ENCODE results near the gene ZCCHC17.

DNA sequence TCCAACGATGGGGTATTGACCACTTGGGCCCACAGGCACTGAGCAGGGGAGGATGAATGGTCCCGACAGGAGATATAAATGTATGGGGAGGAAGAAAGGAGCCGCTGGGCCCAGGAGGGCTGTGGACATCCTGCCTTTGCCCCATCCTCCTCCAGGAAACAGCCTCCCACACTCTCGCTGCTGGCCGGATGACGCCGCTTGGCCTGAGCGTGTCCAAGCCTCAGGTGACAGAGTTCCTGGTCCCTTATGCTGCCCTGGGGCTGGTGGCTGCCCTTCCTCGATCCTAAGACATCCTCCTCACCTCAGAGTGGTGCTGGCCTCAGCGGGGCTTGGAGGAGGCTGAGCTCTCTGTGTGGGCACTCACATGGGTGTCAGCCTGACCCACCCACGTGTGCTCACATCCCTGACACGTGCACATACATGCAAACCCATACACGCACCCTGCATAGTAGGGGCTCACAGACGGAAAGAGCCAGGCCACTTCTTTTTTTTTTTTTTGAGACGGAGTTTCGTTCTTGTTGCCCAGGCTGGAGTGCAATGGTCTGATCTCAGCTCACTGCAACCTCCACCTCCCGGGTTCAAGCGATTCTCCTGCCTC, 110.3 kb downstream of the ZCCHC17 start:
- TF ChIP-seq PKNOX1 (IDR thresholded peaks at IDR 0.05): no peak
- no peak for TF ChIP-seq ELF4 (IDR thresholded peaks at IDR 0.05)
- no peak for TF ChIP-seq LEF1 (IDR thresholded peaks at IDR 0.05; ENCODE audit: borderline replicate concordance)
- no peak for TF ChIP-seq FOXK2 (IDR thresholded peaks at IDR 0.05)
- TF ChIP-seq SP1 (IDR thresholded peaks at IDR 0.05): no peak
- TF ChIP-seq FOXA1 (IDR thresholded peaks at IDR 0.05): no peak
- no peak for TF ChIP-seq FOXM1 (IDR thresholded peaks at IDR 0.05; ENCODE audit: borderline replicate concordance)

Measured in HEK293T (cell line).